ENCODE measurements around the gene HDLBP. TPM values are rescaled to one million over a fixed set of nuclear protein-coding genes. Genes with fewer than 3 reads are reported as not detected.

HDLBP gene
- total RNA-seq, 1 donor from 2014 or later: 989 TPM

DNA sequence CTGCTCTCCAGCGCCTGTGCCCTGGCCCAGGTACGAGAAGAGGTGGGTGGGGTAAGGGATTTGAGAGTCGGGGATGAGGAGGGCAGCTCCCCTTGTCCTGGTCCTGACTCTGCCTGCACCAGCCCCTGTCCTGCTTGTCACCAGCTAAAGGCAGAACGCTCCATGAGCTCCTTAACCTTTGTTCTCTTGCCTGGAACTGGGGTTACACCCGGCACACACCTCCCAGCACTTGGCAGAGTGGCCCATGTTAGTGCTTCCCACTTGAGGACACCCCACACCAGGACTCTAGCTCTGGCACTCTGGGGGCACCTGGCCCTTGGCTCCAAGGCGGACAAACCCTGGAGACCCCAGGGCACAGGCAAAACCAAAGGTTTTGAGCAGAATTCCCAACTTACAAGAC, 107.8 kb downstream of the HDLBP start:
- H3K9me3 Mint-ChIP-seq (ENCODE audit: low read depth): no peaks in the 10 kb centered on the region
- DNase-seq (ENCODE audit: low spot score): no peak
- H3K27ac Mint-ChIP-seq (ENCODE audit: unreplicated experiment): no peak overlapping the region
- TF ChIP-seq CTCF (IDR thresholded peaks at IDR 0.05): no peak
- no peaks in the 10 kb centered on the region for H3K4me1 Mint-ChIP-seq (ENCODE audit: low read depth)
- H3K27me3 Mint-ChIP-seq (ENCODE audit: low read depth): peaks cover 8% of the 10 kb centered on the region
- H3K36me3 Mint-ChIP-seq (ENCODE audit: low read depth): no peaks in the 10 kb centered on the region
- H3K4me3 Mint-ChIP-seq (ENCODE audit: unreplicated experiment): no peak overlapping the region

DNA sequence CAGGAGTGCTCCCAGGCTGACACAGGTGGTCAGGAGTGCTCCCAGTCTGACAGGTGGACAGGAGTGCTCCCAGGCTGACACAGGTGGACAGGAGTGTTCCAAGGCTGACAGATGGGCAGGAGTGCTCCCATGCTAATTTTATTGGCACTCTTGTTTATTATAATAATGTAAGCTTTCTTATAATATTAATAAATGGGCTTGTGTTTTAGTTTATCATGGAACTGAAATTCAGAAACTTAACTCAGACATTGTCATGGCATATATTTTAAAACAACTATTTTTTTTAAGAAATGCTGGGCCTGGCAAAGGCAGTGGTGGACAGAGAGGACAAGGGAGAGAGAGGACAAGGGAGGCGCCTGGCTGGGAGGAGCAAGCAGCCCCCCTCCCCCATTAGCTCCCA, 108.3 kb downstream of the HDLBP start:
- no peak for TF ChIP-seq CTCF (IDR thresholded peaks at IDR 0.05)
- no peak overlapping the region for H3K4me3 Mint-ChIP-seq (ENCODE audit: unreplicated experiment)
- H3K4me1 Mint-ChIP-seq (ENCODE audit: low read depth): no peaks in the 10 kb centered on the region
- H3K27ac Mint-ChIP-seq (ENCODE audit: unreplicated experiment): no peak overlapping the region
- no peaks in the 10 kb centered on the region for H3K9me3 Mint-ChIP-seq (ENCODE audit: low read depth)
- peaks cover 8% of the 10 kb centered on the region for H3K27me3 Mint-ChIP-seq (ENCODE audit: low read depth)
- no peak for DNase-seq (ENCODE audit: low spot score)
- H3K36me3 Mint-ChIP-seq (ENCODE audit: low read depth): no peaks in the 10 kb centered on the region

GRCh38 chr2:241205086-241205485, 110.4 kb downstream of the HDLBP start:
- Mint-ChIP-seq H3K27ac (ENCODE audit: unreplicated experiment) (no peak overlapping the region), H3K27me3 (ENCODE audit: low read depth) (peaks cover 4% of the 10 kb centered on the region), H3K36me3 (ENCODE audit: low read depth) (no peaks in the 10 kb centered on the region), H3K9me3 (ENCODE audit: low read depth) (no peaks in the 10 kb centered on the region), H3K4me1 (ENCODE audit: low read depth) (no peaks in the 10 kb centered on the region), H3K4me3 (ENCODE audit: unreplicated experiment) (no peak overlapping the region)
- no peak for TF ChIP-seq CTCF (IDR thresholded peaks at IDR 0.05)
- no peak for DNase-seq (ENCODE audit: low spot score)

DNA sequence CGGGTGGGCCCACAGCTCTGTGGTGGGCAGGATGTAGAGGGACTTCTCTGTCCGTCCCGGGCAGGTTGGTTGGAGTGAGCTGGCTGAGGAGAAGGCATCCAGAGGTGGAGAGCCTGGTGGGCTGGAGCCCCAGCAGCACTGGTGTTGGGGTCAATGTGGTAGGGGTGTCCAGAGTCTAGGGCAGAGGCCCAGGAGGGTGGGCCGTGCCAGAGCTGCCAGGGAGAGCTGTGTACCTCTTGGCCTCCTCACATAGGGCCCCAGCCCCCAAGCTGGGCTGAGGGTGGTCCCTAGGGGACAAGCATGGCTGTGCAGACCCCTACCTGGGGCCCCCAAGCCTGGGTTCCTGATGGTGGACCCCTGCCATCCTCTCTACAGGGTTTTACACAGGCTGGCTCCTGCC, 111.0 kb downstream of the HDLBP start:
- no peak for TF ChIP-seq CTCF (IDR thresholded peaks at IDR 0.05)
- peak; percentile 87 for DNase-seq (ENCODE audit: low spot score)
- no peak overlapping the region for H3K27ac Mint-ChIP-seq (ENCODE audit: unreplicated experiment)
- no peaks in the 10 kb centered on the region for H3K9me3 Mint-ChIP-seq (ENCODE audit: low read depth)
- peaks cover 4% of the 10 kb centered on the region for H3K27me3 Mint-ChIP-seq (ENCODE audit: low read depth)
- H3K4me1 Mint-ChIP-seq (ENCODE audit: low read depth): no peaks in the 10 kb centered on the region
- no peak overlapping the region for H3K4me3 Mint-ChIP-seq (ENCODE audit: unreplicated experiment)
- H3K36me3 Mint-ChIP-seq (ENCODE audit: low read depth): no peaks in the 10 kb centered on the region

DNA sequence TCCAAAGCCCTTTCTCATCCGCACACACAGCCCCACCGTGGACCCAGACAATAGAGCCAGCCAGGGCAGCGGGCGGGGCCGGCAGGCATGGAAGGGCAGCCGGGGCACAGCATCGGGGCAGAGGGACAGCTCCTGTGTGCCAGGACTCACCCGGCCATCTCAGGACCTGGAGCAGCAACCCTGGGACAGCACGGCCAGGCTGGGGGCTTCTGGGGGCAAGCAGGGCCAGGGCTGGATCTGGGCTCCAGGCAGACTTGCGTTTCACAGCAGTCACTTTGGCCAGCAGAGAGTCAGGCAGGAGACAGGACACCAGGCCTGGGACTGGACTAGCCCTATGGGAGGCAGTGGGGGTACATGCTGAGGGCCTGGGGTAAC, 111.5 kb downstream of the HDLBP start:
- H3K27ac Mint-ChIP-seq (ENCODE audit: unreplicated experiment): no peak overlapping the region
- peaks cover 4% of the 10 kb centered on the region for H3K27me3 Mint-ChIP-seq (ENCODE audit: low read depth)
- no peaks in the 10 kb centered on the region for H3K36me3 Mint-ChIP-seq (ENCODE audit: low read depth)
- H3K9me3 Mint-ChIP-seq (ENCODE audit: low read depth): no peaks in the 10 kb centered on the region
- no peak overlapping the region for H3K4me3 Mint-ChIP-seq (ENCODE audit: unreplicated experiment)
- TF ChIP-seq CTCF (IDR thresholded peaks at IDR 0.05): no peak
- DNase-seq (ENCODE audit: low spot score): peak; percentile 88
- H3K4me1 Mint-ChIP-seq (ENCODE audit: low read depth): no peaks in the 10 kb centered on the region

Data from chondrocyte (in vitro differentiated cells).